BE2C (cell line): ENCODE results near the gene GAS7.
"Not testable (repeated sequence)": the region's sequence is repeated elsewhere in the genome, so short reads cannot be mapped to it uniquely, and the experiment has no call there.

Experiments used
- DNase-seq: peaks from one replicate; pipeline ENCODE4 v3.0.0-alpha.2; 2020
- H3K27me3 ChIP-seq: fragments of 250-450 bp; sonication (Bioruptor Pico); 2 replicates; pipeline ENCODE4 v1.5.1; 2020; ENCODE audit warnings: mild to moderate bottlenecking
- H3K36me3 ChIP-seq: fragments of 250-450 bp; sonication (Bioruptor Pico); 2 replicates; pipeline ENCODE4 v1.5.1; 2020; ENCODE audit warnings: mild to moderate bottlenecking
- H3K4me1 ChIP-seq: fragments of 250-450 bp; sonication (Bioruptor Pico); 2 replicates; pipeline ENCODE4 v1.5.1; 2020
- H3K4me3 ChIP-seq: 2 replicates; pipeline ENCODE4 v1.5.1; 2011; ENCODE audit warnings: low read depth, low read length
- H3K9me3 ChIP-seq: fragments of 250-450 bp; sonication (Bioruptor Pico); 2 replicates; pipeline ENCODE4 v1.5.1; 2020
- TF ChIP-seq, protein P1 (sequence below): IDR thresholded peaks from 2 replicates; pipeline ENCODE4 v1.5.1; 2012; ENCODE audit warnings: mild to moderate bottlenecking, low read depth, low read length

Gene GAS7

DNA sequence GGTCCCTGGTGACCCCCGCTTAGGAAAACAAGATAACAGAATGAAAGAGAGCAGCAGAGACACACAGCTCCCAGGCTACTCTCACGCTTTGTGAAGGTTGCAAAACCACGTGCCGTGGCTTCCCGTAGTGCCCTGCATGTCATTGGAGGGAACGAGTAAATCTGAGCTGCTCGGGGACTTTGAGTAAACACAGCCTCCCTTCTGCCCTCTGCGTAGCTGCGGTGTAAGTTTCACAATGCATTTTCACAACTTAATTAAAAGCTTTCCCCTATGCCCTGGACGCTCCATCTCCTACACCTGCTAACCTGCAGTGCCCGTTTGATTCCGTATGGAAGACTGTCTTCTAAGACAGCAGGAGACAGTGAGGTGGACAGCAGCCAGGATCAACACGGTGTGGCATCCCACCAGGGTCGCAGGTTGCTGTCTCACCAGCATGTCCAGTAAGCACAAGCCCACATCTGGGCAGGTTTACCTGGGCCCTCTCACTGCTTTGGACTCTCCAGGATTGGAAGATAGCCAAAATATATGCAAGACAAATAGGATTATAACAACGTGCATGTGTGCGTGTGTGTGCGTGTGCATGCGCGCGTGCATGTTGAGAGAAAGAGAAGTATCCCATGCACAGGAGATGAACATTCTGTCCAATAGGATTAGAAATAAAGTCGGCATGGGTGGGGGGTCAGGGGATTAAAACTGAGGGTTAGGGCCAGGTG is 177.0 kb downstream of the GAS7 start:
- Histone ChIP-seq H3K27me3 (no peaks in the 10 kb centered on the region), H3K4me1 (no peaks in the 10 kb centered on the region), H3K36me3 (no peaks in the 10 kb centered on the region), H3K9me3 (no peaks in the 10 kb centered on the region), H3K4me3 (no peak overlapping the region)
- no peak for DNase-seq
- TF ChIP-seq, protein P1, sequence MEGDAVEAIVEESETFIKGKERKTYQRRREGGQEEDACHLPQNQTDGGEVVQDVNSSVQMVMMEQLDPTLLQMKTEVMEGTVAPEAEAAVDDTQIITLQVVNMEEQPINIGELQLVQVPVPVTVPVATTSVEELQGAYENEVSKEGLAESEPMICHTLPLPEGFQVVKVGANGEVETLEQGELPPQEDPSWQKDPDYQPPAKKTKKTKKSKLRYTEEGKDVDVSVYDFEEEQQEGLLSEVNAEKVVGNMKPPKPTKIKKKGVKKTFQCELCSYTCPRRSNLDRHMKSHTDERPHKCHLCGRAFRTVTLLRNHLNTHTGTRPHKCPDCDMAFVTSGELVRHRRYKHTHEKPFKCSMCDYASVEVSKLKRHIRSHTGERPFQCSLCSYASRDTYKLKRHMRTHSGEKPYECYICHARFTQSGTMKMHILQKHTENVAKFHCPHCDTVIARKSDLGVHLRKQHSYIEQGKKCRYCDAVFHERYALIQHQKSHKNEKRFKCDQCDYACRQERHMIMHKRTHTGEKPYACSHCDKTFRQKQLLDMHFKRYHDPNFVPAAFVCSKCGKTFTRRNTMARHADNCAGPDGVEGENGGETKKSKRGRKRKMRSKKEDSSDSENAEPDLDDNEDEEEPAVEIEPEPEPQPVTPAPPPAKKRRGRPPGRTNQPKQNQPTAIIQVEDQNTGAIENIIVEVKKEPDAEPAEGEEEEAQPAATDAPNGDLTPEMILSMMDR, result no peak

GRCh38 chr17:10019941-10020451 is 178.4 kb downstream of the GAS7 start:
- H3K4me3 ChIP-seq, result no peak overlapping the region
- no peaks in the 10 kb centered on the region for H3K9me3 ChIP-seq
- no peaks in the 10 kb centered on the region for H3K36me3 ChIP-seq
- no peaks in the 10 kb centered on the region for H3K4me1 ChIP-seq
- DNase-seq, result no peak
- no peaks in the 10 kb centered on the region for H3K27me3 ChIP-seq
- TF ChIP-seq, protein P1, result no peak

DNA sequence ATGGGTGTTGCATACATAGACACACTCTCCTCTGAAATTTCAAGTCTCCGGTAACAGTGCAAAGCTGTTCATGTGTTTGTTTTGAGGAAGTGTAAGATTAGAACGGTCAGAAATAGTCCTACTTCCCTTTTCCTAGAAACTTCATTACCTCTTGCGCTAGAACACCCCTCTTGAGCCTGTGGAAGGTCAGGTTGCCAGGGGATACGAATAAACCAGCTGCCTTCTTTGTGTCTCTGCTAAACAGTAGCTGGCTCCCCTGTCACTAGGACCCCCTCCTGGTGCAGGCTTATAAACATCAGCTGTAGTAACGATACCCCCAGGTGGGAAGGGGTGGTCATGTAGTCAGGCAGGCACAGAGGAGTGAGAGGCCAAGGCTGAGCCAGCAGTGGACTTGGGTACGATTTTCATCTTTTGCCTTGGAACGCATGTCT is 179.9 kb downstream of the GAS7 start:
- H3K4me1 ChIP-seq, result no peaks in the 10 kb centered on the region
- H3K4me3 ChIP-seq, result no peak overlapping the region
- TF ChIP-seq, protein P1, result no peak
- no peaks in the 10 kb centered on the region for H3K27me3 ChIP-seq
- H3K36me3 ChIP-seq, result no peaks in the 10 kb centered on the region
- no peaks in the 10 kb centered on the region for H3K9me3 ChIP-seq
- no peak for DNase-seq

DNA sequence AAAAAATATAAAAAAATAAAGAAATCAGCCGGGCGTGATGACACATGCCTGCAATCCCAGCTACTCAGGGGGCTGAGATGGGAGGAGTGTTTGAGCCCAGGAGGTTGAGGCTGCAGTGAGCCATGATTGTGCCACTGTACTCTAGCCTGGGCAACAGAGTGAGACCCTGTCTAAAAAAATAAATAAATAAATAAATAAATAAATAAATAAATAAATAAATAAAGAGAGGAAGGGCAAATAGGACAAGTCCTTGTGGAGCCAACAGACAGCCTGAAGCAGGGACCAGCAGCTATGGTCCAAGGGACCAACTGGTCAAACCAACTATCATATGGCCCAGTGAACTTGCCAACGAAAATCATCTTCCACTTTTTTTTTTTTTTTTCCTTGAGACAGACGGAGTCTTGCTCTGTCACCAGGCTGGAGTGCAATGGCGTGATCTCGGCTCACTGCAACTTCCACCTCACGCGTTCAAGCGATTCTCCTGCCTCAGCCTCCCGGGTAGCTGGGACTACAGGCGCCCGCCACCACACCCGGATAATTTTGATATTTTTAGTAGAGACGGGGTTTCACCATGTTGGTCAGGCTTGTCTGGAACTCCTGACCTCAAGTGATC is 181.3 kb downstream of the GAS7 start:
- not testable (repeated sequence) for H3K27me3 ChIP-seq, H3K4me1 ChIP-seq, H3K4me3 ChIP-seq, H3K36me3 ChIP-seq, H3K9me3 ChIP-seq, DNase-seq

DNA sequence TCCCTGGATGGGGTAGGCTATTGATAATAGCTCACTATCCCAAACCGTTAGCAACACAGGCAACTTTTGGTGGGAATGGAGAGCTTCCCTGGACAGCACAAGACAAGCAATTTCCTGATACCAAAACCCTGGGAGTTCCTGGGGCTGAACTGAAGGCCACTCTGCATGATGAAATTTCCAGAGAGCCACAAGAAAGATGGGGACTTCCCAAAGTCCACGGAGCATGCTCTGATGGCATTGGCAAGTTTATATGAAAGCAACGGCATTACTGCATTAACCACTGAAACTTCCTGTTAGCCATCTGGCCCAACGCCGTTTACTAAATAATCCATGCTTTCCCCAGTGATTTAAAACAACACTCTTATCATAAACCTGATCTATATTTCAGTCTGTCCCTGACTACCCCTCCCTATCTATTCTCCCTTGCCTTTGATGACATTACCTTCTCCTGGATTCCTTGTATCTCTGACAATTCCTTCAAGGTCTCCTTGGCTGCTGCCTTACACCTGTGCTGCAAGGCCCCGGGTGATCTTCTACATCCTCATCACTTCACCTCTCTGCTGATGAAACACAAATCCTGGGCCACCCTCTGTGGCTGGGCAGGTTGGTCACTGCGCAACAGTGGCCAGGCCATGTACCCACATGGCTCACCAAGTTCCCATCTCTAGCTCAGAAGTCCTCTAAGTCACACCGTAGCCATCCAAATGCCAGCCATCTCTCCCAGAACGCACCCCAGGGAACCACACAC is 184.9 kb downstream of the GAS7 start:
- no peaks in the 10 kb centered on the region for H3K36me3 ChIP-seq
- no peak overlapping the region for H3K4me3 ChIP-seq
- TF ChIP-seq, protein P1, result no peak
- H3K9me3 ChIP-seq, result no peaks in the 10 kb centered on the region
- H3K27me3 ChIP-seq, result no peaks in the 10 kb centered on the region
- H3K4me1 ChIP-seq, result no peaks in the 10 kb centered on the region
- DNase-seq, result no peak

GRCh38 chr17:10010752-10011151 is 187.7 kb downstream of the GAS7 start:
- DNase-seq, result no peak
- no peak overlapping the region for H3K4me3 ChIP-seq
- H3K27me3 ChIP-seq, result no peaks in the 10 kb centered on the region
- no peaks in the 10 kb centered on the region for H3K36me3 ChIP-seq
- no peaks in the 10 kb centered on the region for H3K9me3 ChIP-seq
- H3K4me1 ChIP-seq, result no peaks in the 10 kb centered on the region
- TF ChIP-seq, protein P1, result no peak
